Measurements from ENCODE around the gene ATAD5.

GRCh38 chr17:30840771-30841170, 9.0 kb downstream of the ATAD5 start:
- no peak for TF ChIP-seq TARDBP (IDR thresholded peaks at IDR 0.05)
- TF ChIP-seq L3MBTL2 (conservative IDR thresholded peaks at IDR 0.05): no peak
- TF ChIP-seq SP1 (IDR thresholded peaks at IDR 0.05): no peak
- no peak for TF ChIP-seq SUZ12 (IDR thresholded peaks at IDR 0.05)
- TF ChIP-seq ARNT (IDR thresholded peaks at IDR 0.05): no peak
- no peak for TF ChIP-seq ZNF384 (IDR thresholded peaks at IDR 0.05)
